OCI-LY3 (cell line): ENCODE results near the gene WSCD2.

Experiments
- H2AFZ ChIP-seq: fragments of 200-600, 300-600 bp; shearing (Covaris generic); 2 replicates; pipeline ENCODE4 v1.6.0; 2014; ENCODE audit warnings: antibody characterized with exemption, low read depth, low read length
- H3K27ac ChIP-seq: fragments of 200-600, 300-600 bp; sonication (generic); 2 replicates; pipeline ENCODE4 v1.5.1; 2014; ENCODE audit warnings: mild to moderate bottlenecking, low read length, moderate library complexity, mixed read lengths
- H3K27me3 ChIP-seq: fragments of 200-600, 300-600 bp; sonication (generic); 2 replicates; pipeline ENCODE4 v1.6.1; 2014; ENCODE audit warnings: low read depth, low read length, mixed read lengths
- H3K36me3 ChIP-seq: fragments of 200-600, 300-600 bp; sonication (generic); replicated peaks from 2 replicates; pipeline ENCODE3; 2014; ENCODE audit warnings: low read depth, low read length, mixed read lengths
- H3K4me1 ChIP-seq: fragments of 300-600, 200-600 bp; sonication (generic); 2 replicates; pipeline ENCODE4 v1.6.1; 2014; ENCODE audit warnings: low read length, mixed read lengths
- H3K4me2 ChIP-seq: fragments of 200-600, 300-600 bp; sonication (generic); 2 replicates; pipeline ENCODE4 v1.6.1; 2014; ENCODE audit warnings: low read length, mixed read lengths
- H3K4me3 ChIP-seq: fragments of 300-600, 200-600 bp; sonication (generic); 2 replicates; pipeline ENCODE4 v1.5.1; 2014; ENCODE audit warnings: antibody characterized with exemption, mild to moderate bottlenecking, low read length, moderate library complexity
- H3K79me2 ChIP-seq: fragments of 300-600, 200-600 bp; shearing (Covaris generic); 2 replicates; pipeline ENCODE4 v1.6.1; 2014; ENCODE audit warnings: mild to moderate bottlenecking, low read length, mixed read lengths
- H3K9ac ChIP-seq: fragments of 300-600, 200-600 bp; shearing (Covaris generic); 2 replicates; pipeline ENCODE4 v1.6.0; 2014; ENCODE audit warnings: mild to moderate bottlenecking, low read length, moderate library complexity
- H3K9me3 ChIP-seq: fragments of 200-600, 300-600 bp; shearing (Covaris generic); 2 replicates; pipeline ENCODE4 v1.6.1; 2014; ENCODE audit warnings: low read length, mixed read lengths; ENCODE audit not compliant: insufficient read depth
- H4K20me1 ChIP-seq: fragments of 200-600, 300-600 bp; sonication (generic); 2 replicates; pipeline ENCODE4 v1.6.1; 2016; ENCODE audit warnings: low read length, mixed read lengths; ENCODE audit not compliant: insufficient read depth
- CTCF ChIP-seq: fragments of 200-600, 300-600 bp; sonication (generic); IDR thresholded peaks from 2 replicates; pipeline ENCODE4 v1.5.1; 2014; ENCODE audit warnings: antibody characterized with exemption, low read length, low read depth
- EZH2phosphoT487 ChIP-seq: fragments of 200-600 bp; shearing (Covaris generic); IDR thresholded peaks from 2 replicates; pipeline ENCODE4 v1.6.1; 2018; ENCODE audit warnings: antibody characterized with exemption, mixed run types, low read depth

The WSCD2 gene

GRCh38 chr12:108254517-108255251 is 125.6 kb downstream of the WSCD2 start:
- peaks cover 5% of the 10 kb centered on the region for H3K9me3 ChIP-seq
- H3K79me2 ChIP-seq: no peaks in the 10 kb centered on the region
- peaks cover 46% of the 10 kb centered on the region for H3K27me3 ChIP-seq
- no peak overlapping the region for H3K4me3 ChIP-seq
- TF ChIP-seq CTCF: no peak
- no peak for TF ChIP-seq EZH2phosphoT487
- no peak overlapping the region for H2AFZ ChIP-seq
- H3K36me3 ChIP-seq: no peaks in the 10 kb centered on the region
- no peak overlapping the region for H3K27ac ChIP-seq
- H4K20me1 ChIP-seq: 0 out of 2 replicates have a peak, but pooled peaks cover 2% of the 10 kb centered on the region
- H3K4me1 ChIP-seq: peaks cover 16% of the 10 kb centered on the region
- no peak overlapping the region for H3K4me2 ChIP-seq
- no peak overlapping the region for H3K9ac ChIP-seq

- Histone ChIP-seq H3K4me3 (no peak overlapping the region), H3K9me3 (peaks cover 10% of the 10 kb centered on the region), H3K27ac (no peak overlapping the region), H3K79me2 (no peaks in the 10 kb centered on the region), H3K4me1 (peaks cover 16% of the 10 kb centered on the region), H3K4me2 (no peak overlapping the region), H4K20me1 (0 out of 2 replicates have a peak, but pooled peaks cover 2% of the 10 kb centered on the region), H3K36me3 (no peaks in the 10 kb centered on the region), H2AFZ (no peak overlapping the region), H3K9ac (no peak overlapping the region), H3K27me3 (peaks cover 47% of the 10 kb centered on the region)
- TF ChIP-seq CTCF (no peak), EZH2phosphoT487 (no peak)
These were observed 126.1 kb downstream of the WSCD2 start for GRCh38 chr12:108255252-108255602.

- Histone ChIP-seq H3K4me3 (no peak overlapping the region), H4K20me1 (no peaks in the 10 kb centered on the region), H3K4me1 (peaks cover 11% of the 10 kb centered on the region), H2AFZ (no peak overlapping the region), H3K9me3 (peaks cover 22% of the 10 kb centered on the region), H3K36me3 (no peaks in the 10 kb centered on the region), H3K4me2 (no peak overlapping the region), H3K9ac (no peak overlapping the region), H3K79me2 (no peaks in the 10 kb centered on the region), H3K27me3 (peaks cover 50% of the 10 kb centered on the region), H3K27ac (no peak overlapping the region)
- TF ChIP-seq CTCF (no peak), EZH2phosphoT487 (no peak)
These were observed 127.9 kb downstream of the WSCD2 start for GRCh38 chr12:108257004-108257403.

- no peak overlapping the region for H3K4me2 ChIP-seq
- no peak overlapping the region for H3K27ac ChIP-seq
- H3K27me3 ChIP-seq: peaks cover 55% of the 10 kb centered on the region
- H3K36me3 ChIP-seq: no peaks in the 10 kb centered on the region
- H2AFZ ChIP-seq: no peak overlapping the region
- peaks cover 10% of the 10 kb centered on the region for H3K4me1 ChIP-seq
- no peaks in the 10 kb centered on the region for H4K20me1 ChIP-seq
- H3K9ac ChIP-seq: no peak overlapping the region
- TF ChIP-seq EZH2phosphoT487: no peak
- no peak for TF ChIP-seq CTCF
- H3K9me3 ChIP-seq: peaks cover 22% of the 10 kb centered on the region
- no peaks in the 10 kb centered on the region for H3K79me2 ChIP-seq
- no peak overlapping the region for H3K4me3 ChIP-seq
These were observed 128.6 kb downstream of the WSCD2 start for GRCh38 chr12:108257610-108258106.
